HG03354 (cell line): ENCODE measurements around the gene PRDM12.
"Not testable (repeated sequence)": the region's sequence is repeated elsewhere in the genome, so short reads cannot be mapped to it uniquely, and the experiment has no call there.

Experiments used
- ATAC-seq: cut with Tn5 transposase; IDR thresholded peaks from one replicate; pipeline ENCODE4 v1.9.1; 2021; ENCODE audit warnings: mild to moderate bottlenecking; ENCODE audit not compliant: unreplicated experiment, poor library complexity, severe bottlenecking

Gene PRDM12

GRCh38 chr9:130685945-130686344 lies 21.6 kb downstream of the PRDM12 start:
- not testable (repeated sequence) for ATAC-seq

GRCh38 chr9:130687615-130688014 lies 23.2 kb downstream of the PRDM12 start:
- ATAC-seq: no peak

- no peak for ATAC-seq
Observed at GRCh38 chr9:130688072-130688471, 23.7 kb downstream of the PRDM12 start.

DNA sequence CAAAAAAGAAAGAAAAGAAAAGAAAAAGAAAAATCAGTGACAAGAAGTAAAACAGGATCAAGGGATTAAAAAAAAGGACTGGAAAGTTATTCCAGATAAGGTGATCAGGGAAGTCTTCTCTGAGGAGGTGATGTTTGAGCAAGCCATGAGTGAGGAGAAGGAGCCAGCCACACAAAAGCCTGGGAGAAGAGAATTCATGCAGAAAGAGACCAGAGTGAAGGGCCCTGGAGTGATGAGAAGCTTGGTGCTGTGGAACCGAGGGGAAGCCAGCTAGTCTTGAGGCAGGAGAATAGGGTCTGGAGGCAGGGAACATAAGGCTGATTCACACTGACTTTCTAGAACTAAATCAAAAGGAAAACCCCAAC lies 25.2 kb downstream of the PRDM12 start:
- ATAC-seq: no peak

DNA sequence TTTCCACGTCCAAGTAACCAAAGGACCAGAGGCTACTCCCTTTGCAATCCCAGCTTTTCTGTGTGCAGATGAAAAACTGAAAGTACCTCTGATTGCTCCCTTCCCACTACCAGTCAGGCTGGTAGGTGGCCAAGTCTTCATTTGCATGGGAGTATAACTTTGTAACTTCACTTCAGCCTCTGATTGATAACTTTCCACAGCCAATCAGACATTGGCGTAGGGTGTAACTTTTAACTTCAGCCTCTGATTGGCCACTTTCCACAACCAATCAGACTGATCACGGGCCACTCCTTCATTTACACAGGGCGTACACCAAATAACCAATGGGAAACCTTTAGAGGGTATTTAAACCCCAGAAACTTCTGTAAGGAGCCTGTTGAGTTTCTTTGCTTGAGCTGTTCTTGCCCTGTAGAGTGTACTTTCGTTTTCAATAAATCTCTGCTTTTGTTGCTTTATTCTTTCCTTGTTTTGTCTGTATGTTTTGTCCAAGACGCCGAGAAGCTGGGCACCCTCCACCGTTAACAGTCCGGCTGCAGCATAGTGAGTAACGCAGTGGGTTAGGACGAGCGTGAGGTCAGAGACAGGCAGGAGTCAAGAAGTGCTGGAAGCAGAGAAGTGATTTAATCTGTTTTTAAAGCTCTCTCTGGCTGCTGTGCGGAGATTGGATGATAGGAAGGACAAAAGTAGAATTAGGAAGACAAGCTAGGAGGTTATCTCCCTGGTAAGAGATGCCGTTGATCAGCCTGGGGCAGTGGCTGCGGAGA lies 25.7 kb downstream of the PRDM12 start:
- ATAC-seq: no peak

- no peak for ATAC-seq
Observed at GRCh38 chr9:130692321-130692720, 27.9 kb downstream of the PRDM12 start.

- ATAC-seq: peak; percentile 2
Observed at GRCh38 chr9:130693101-130693425, 28.7 kb downstream of the PRDM12 start.

- ATAC-seq: peak; percentile 94
Observed at GRCh38 chr9:130693426-130694191, 29.2 kb downstream of the PRDM12 start, which contains the start of gene EXOSC2. Gene EXOSC2, plus strand, starts transcription at chr9:130693780. Its CDS starts 12 bp downstream, at chr9:130693792.

DNA sequence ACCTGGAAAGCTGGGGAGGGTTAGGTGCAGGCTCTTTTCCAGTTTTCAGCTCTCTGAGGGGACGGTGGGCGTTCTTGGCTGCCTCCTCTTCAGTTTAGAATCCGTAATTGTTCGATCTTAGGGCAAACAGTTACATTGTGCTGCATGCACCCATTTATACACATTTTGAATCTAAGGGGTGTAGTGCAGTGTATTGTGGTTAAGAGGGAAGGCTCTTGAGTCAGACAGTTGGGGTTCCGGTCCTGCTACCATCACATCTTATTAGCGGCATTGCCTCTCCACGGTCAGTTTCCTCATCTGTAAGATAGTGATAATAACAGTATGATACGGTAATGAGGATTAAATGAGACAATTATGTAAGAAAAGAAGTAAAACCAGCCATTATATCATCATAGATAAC lies 29.8 kb downstream of the PRDM12 start:
- no peak for ATAC-seq

- ATAC-seq: no peak
Observed at GRCh38 chr9:130696139-130696650, 31.8 kb downstream of the PRDM12 start.

DNA sequence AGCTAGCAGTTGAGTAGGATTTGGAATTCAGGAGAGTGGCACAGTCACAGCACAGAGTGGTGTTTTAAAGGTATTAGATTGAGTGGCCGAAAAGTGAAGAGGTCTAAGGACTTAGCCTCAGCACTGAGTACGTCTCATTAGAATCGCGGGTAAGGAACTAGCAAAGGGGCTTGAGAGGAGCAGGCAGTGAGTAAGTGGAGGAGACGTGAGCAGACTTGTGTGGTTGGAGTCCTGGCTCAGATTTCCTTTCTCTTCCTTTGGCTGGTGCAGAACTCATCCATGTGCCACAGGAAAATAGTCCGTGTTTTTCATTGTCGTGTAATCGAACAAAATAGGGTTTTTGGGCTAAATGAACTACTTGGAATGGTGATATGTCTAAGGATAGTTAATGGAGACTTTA lies 32.6 kb downstream of the PRDM12 start:
- no peak for ATAC-seq

DNA sequence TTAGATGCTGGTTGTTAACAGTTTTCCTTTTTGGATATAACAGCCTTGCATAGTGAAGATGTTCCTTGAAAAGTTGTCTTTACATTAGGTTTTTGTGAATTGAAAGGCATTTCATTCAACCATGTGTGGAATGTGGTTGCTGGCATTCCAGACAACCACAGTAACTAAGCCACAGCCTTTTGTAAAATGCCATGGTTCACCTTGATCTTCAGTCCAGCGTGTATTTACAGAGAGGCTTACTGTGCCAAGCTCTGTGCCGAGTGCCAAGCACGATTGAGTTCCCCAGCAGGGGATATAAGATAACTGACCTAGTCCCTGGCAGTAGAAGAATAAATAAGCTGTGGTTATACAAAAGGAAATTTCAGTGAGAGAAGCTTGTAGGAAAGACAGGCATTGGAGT lies 34.1 kb downstream of the PRDM12 start:
- ATAC-seq: no peak

- ATAC-seq: no peak
Observed at GRCh38 chr9:130699047-130699446, 34.7 kb downstream of the PRDM12 start.

- ATAC-seq: no peak
Observed at GRCh38 chr9:130701059-130702022, 36.9 kb downstream of the PRDM12 start.

- ATAC-seq: no peak
Observed at GRCh38 chr9:130703501-130703900, 39.1 kb downstream of the PRDM12 start.

DNA sequence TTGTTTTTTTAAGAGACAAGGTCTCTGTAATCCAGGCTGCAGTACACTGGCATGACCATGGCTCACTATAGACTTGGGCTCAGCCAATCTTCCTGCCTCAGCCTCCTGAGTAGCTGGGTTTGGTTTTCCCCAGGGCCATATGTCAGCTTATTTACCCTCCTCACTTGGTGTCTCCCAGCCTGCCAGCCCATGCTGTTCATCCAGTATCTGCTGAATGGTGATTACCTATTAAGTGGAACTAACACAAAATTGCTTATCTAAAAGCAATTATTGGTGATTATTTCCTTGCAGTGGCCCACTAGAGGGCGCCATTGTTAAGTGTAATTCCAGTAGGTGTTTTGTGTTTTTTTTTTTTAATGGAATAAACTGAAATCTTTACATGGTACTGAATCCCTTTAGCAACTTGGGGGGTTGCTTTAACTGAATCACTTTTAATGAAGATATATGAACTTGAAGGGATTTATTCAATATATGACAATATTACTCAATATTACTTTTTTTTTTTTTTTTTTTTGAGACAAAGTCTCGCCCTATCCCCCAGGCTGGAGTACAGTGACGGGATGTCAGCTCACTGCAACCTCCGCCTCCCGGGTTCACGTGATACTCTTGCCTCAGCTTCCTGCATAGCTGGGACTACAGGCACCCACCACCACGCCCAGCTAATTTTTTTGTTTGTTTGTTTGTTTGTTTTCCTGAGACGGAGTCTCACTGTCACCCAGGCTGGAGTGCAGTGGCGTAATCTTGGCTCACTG lies 43.0 kb downstream of the PRDM12 start:
- no peak for ATAC-seq

DNA sequence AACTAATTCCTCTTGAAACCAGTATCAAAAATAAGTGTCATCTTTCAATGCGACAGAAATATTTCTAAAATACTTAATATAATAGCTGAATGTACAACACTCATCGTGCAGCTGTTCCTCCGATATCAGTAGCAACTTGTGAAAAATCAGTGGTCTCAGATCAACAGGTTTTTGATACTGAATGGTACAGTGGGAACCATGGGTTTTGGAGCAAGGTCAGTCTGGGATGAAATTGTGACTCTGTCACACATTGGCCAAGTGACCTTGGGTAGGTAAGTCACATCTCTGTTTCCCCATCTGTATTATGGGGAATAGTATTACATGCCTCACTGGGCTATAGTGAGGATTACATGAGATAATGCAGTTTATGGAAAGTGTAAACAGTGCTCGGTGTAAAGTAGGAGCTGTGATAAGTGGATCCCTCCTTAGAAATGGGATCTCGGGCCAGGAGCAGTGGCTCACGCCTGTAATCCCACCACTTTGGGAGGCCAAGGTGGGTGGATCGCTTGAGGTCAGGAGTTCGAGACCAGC lies 46.5 kb downstream of the PRDM12 start:
- no peak for ATAC-seq

GRCh38 chr9:130711469-130711868 lies 47.1 kb downstream of the PRDM12 start:
- ATAC-seq: no peak
